Fibroblast of lung (primary cell): ENCODE measurements around the gene ABHD5. TPM values are rescaled to one million over a fixed set of nuclear protein-coding genes. Genes with fewer than 3 reads are reported as not detected.

Source experiments
- DNase-seq, 2 donors: peaks; one replicate each; pipeline versions ENCODE4 v3.0.0 to v3.0.0-alpha.2; 2010; ENCODE audit warnings: low read depth in 2 of 2
- H2AFZ ChIP-seq: 2 replicates; pipeline ENCODE4 v1.5.1; 2012; ENCODE audit warnings: low read length, control low read depth, inconsistent platforms
- H3K27ac ChIP-seq: 2 replicates; pipeline ENCODE4 v1.5.1; 2011; ENCODE audit warnings: low read length, control low read depth; ENCODE audit not compliant: insufficient read depth
- H3K27me3 ChIP-seq: 2 replicates; pipeline ENCODE4 v1.5.1; 2011; ENCODE audit warnings: mild to moderate bottlenecking, low read length; ENCODE audit not compliant: control insufficient read depth, insufficient read depth
- H3K36me3 ChIP-seq: 2 replicates; pipeline ENCODE4 v1.5.1; 2011; ENCODE audit warnings: low read length; ENCODE audit not compliant: control insufficient read depth, insufficient read depth
- H3K4me1 ChIP-seq: 2 replicates; pipeline ENCODE4 v1.5.1; 2011; ENCODE audit warnings: low read length; ENCODE audit not compliant: control insufficient read depth, insufficient read depth; ENCODE audit errors: extremely low read depth
- H3K4me2 ChIP-seq: 2 replicates; pipeline ENCODE4 v1.5.1; 2011; ENCODE audit warnings: low read length, control low read depth; ENCODE audit not compliant: insufficient read depth; ENCODE audit errors: extremely low read depth
- H3K4me3 ChIP-seq, 4 experiments: fragments of 200-600 bp in 1 of 4; sonication (generic) in 1 of 4; replicated peaks in 1 of 4; 2 replicates each; pipeline ENCODE4 v1.5.1; 2011 to 2016; ENCODE audit warnings: low read length in 4 of 4, low read depth in 3 of 4, mild to moderate bottlenecking in 3 of 4, control low read depth in 2 of 4, inconsistent platforms in 1 of 4, mixed read lengths in 1 of 4; ENCODE audit not compliant: insufficient read depth in 1 of 4; ENCODE audit errors: control extremely low read depth in 1 of 4
- H3K79me2 ChIP-seq: 2 replicates; pipeline ENCODE4 v1.5.1; 2012; ENCODE audit warnings: mild to moderate bottlenecking, low read length, inconsistent platforms; ENCODE audit not compliant: control insufficient read depth, insufficient read depth
- H3K9ac ChIP-seq: 2 replicates; pipeline ENCODE4 v1.5.1; 2011; ENCODE audit warnings: mild to moderate bottlenecking, low read length, control low read depth; ENCODE audit not compliant: insufficient read depth
- H3K9me3 ChIP-seq: 2 replicates; pipeline ENCODE4 v1.5.1; 2012; ENCODE audit warnings: low read depth, low read length; ENCODE audit not compliant: control insufficient read depth, insufficient read depth
- H4K20me1 ChIP-seq: 2 replicates; pipeline ENCODE4 v1.5.1; 2011; ENCODE audit warnings: low read length; ENCODE audit not compliant: control insufficient read depth, insufficient read depth; ENCODE audit errors: extremely low read depth
- EZH2 ChIP-seq: IDR thresholded peaks from 2 replicates; pipeline ENCODE4 v1.5.1; 2012; ENCODE audit warnings: low read length, control low read depth, mild to moderate bottlenecking; ENCODE audit errors: missing control alignments
- polyA plus RNA-seq, 2 donors: library from polyadenylated mRNA; depleted of rRNA in 1 of 2; stranded (reverse) in 1 of 2; unstranded in 1 of 2; fragments of >200 nt; gene quantifications; 2 replicates each; pipeline ENCODE4 v1.2.1, GENCODE V29; 2011 to 2012; ENCODE audit warnings: missing spikeins in 1 of 2
- total RNA-seq: library from RNA; depleted of rRNA; stranded (reverse); fragments of >200 nt; gene quantifications from 2 replicates; pipeline ENCODE4 v1.2.1, GENCODE V29; 2014
- TF ChIP-seq, protein P1 (sequence below), 2 donors: IDR thresholded peaks in 1 of 2; conservative IDR thresholded peaks in 1 of 2; 1 replicate in 1 of 2; 2 replicates in 1 of 2; pipeline ENCODE4 v1.5.1; 2011 to 2012; ENCODE audit warnings: low read length in 2 of 2, control low read depth in 1 of 2, inconsistent platforms in 1 of 2, low read depth in 1 of 2, mild to moderate bottlenecking in 1 of 2

The ABHD5 gene
- total and polyA plus RNA-seq, 2 donors (not counting 1 experiment from before 2014, with no cell fraction given): 59.8 to 64.7 TPM

DNA sequence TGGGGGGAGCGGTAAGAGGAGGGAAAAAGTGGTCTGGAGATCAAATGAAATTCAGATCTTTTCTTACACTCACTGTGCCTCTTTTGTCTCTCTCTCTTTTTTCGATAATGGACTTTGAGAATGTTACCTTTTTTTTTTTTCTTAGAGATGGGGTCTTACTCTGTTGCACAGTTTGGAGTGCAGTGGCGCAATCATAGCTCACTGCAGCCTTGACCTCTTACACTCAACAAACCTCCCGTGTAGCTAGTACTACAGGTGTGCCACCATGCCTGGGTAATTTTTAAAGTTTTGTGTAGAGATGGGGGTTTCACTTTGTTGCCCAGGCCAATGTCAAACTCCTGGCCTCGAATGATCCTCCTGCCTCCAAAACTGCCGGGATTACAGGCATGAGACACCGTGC is 15.6 kb downstream of the ABHD5 start:
- H3K4me2 ChIP-seq: no peak overlapping the region
- H3K9ac ChIP-seq: no peak overlapping the region
- peaks cover 14% of the 10 kb centered on the region for H3K4me1 ChIP-seq
- no peaks in the 10 kb centered on the region for H3K79me2 ChIP-seq
- no peaks in the 10 kb centered on the region for H3K36me3 ChIP-seq
- no peaks in the 10 kb centered on the region for H4K20me1 ChIP-seq
- no peaks in the 10 kb centered on the region for H3K9me3 ChIP-seq
- no peak overlapping the region for H3K27ac ChIP-seq
- no peak for DNase-seq
- no peak overlapping the region for H3K4me3 ChIP-seq
- H3K27me3 ChIP-seq: no peaks in the 10 kb centered on the region
- no peak overlapping the region for H2AFZ ChIP-seq
- TF ChIP-seq, protein P1, sequence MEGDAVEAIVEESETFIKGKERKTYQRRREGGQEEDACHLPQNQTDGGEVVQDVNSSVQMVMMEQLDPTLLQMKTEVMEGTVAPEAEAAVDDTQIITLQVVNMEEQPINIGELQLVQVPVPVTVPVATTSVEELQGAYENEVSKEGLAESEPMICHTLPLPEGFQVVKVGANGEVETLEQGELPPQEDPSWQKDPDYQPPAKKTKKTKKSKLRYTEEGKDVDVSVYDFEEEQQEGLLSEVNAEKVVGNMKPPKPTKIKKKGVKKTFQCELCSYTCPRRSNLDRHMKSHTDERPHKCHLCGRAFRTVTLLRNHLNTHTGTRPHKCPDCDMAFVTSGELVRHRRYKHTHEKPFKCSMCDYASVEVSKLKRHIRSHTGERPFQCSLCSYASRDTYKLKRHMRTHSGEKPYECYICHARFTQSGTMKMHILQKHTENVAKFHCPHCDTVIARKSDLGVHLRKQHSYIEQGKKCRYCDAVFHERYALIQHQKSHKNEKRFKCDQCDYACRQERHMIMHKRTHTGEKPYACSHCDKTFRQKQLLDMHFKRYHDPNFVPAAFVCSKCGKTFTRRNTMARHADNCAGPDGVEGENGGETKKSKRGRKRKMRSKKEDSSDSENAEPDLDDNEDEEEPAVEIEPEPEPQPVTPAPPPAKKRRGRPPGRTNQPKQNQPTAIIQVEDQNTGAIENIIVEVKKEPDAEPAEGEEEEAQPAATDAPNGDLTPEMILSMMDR (conservative IDR thresholded peaks at IDR 0.05 in 1 of 2, IDR thresholded peaks at IDR 0.05 in 1 of 2; ENCODE audit: low read depth in 1 of 2, low read length in 2 of 2): no peak
- TF ChIP-seq EZH2: no peak

DNA sequence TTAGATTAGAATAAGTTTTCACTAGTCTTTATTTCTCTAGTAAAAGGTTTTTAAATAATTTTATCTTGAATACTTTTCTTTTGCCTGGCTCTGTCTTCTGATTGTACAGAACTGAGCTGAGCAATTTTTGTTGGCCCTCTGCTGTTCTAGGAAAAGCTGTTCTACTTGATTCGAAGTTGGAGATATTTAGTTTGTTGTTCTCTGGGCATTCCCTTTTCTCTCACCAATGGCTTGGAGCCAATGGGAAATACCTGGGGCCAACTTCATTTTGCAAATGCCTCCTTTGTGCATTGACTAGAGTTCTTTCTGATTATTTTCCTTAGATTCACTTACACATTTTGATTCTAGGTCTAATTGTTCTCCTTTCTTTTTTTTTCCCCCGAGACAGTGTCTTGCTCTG is 16.5 kb downstream of the ABHD5 start:
- TF ChIP-seq EZH2: no peak
- TF ChIP-seq, protein P1 (conservative IDR thresholded peaks at IDR 0.05 in 1 of 2, IDR thresholded peaks at IDR 0.05 in 1 of 2; ENCODE audit: low read depth in 1 of 2, low read length in 2 of 2): no peak
- Histone ChIP-seq H3K9me3 (no peaks in the 10 kb centered on the region), H2AFZ (no peak overlapping the region), H3K27ac (no peak overlapping the region), H3K9ac (no peak overlapping the region), H3K79me2 (no peaks in the 10 kb centered on the region), H3K4me3 (no peak overlapping the region), H3K36me3 (peaks cover 6% of the 10 kb centered on the region), H3K4me2 (no peak overlapping the region), H3K27me3 (no peaks in the 10 kb centered on the region), H4K20me1 (no peaks in the 10 kb centered on the region), H3K4me1 (peaks cover 14% of the 10 kb centered on the region)
- peak in 1 of 2 donors; percentile 21 for DNase-seq

DNA sequence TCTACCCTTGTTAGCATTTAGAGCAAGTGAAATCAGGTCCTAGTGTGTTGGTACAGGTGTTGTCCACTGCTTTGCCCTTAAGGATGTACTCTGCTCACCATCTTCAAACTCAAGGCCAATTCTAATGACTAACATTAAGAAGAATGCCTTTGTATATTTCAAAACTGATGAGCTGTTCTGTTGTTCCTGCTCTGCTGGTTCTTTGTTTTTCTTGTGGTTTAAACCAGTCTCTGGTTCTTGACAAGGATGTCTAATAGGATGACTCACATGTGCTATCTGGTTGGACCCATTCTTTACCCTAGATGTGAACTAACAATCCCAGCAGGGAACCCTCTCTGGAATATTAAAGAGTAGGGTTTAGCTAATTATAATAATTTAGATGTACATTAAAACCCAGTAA is 17.3 kb downstream of the ABHD5 start:
- peak overlapping the region; percentile 30 for H3K4me2 ChIP-seq
- H2AFZ ChIP-seq: no peak overlapping the region

More for the DNA sequence above, 17.3 kb downstream of the ABHD5 start:
- Histone ChIP-seq H3K36me3 (peaks cover 6% of the 10 kb centered on the region), H4K20me1 (no peaks in the 10 kb centered on the region), H3K4me3 (no peak overlapping the region), H3K27ac (peak overlapping the region; percentile 16), H3K9ac (no peak overlapping the region), H3K4me1 (peaks cover 14% of the 10 kb centered on the region), H3K79me2 (no peaks in the 10 kb centered on the region), H3K9me3 (no peaks in the 10 kb centered on the region), H3K27me3 (no peaks in the 10 kb centered on the region)
- DNase-seq: peak; percentile 90 to 97
- TF ChIP-seq, protein P1 (conservative IDR thresholded peaks at IDR 0.05 in 1 of 2, IDR thresholded peaks at IDR 0.05 in 1 of 2; ENCODE audit: low read depth in 1 of 2, low read length in 2 of 2): no peak
- no peak for TF ChIP-seq EZH2
